NCI-H2029 (cell line): ENCODE data around the gene PLA2G12B.
"Not testable (repeated sequence)": the region's sequence is repeated elsewhere in the genome, so short reads cannot be mapped to it uniquely, and the experiment has no call there.

Experiments used
- DNase-seq: peaks from one replicate; lab custom pipeline; 2025; lab: John Stamatoyannopoulos, UW

PLA2G12B gene, protein sequence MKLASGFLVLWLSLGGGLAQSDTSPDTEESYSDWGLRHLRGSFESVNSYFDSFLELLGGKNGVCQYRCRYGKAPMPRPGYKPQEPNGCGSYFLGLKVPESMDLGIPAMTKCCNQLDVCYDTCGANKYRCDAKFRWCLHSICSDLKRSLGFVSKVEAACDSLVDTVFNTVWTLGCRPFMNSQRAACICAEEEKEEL

DNA sequence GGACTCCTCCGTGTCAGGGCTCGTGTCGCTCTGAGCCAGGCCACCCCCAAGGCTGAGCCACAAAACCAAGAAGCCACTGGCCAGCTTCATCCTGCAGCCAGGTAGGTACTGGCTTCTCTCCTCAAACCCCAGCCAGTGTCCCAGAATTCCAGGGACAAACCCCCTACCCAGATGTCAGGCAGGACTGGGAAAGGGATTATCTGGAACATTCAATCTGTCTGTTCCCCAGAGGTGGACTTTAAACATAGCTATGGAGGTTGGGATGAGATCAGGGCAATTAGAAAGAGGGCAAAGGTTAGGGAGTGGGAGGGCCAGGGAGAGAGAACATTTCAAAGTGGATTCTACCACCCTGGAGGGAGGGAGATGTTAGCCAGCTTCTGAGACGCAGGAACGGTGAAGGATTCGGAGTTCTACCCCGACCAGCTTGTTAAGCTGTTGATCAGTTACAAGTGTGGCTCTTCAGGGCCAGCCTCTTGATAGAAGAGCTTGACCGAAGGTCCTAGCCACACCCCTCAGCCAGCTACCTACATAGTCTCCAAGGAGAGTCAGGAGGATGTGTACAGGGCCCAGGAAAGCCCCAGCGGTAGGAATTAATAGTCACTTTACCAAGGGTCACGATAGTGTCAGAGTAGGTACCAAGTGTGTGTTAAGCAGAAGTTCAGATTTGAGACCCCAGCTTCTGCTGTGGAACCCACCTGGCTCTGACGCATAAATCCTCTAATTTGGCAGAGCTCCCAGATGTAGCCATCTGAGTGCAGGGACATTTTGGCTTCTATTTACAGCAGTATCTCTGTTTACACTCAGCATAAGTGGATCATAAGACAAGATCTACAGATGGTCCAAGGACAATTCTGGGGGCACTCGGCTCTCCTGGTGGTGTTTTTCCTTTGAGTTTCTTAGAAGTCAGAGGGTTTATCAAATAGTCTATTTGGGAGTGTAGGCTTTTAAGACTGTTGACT, at the start of gene PLA2G12B:
TSS of gene PLA2G12B (minus strand) at position 211 of the 959 bp plus-strand sequence. CDS start at position 90, 121 bp downstream.
- DNase-seq: peak; percentile 62

DNA sequence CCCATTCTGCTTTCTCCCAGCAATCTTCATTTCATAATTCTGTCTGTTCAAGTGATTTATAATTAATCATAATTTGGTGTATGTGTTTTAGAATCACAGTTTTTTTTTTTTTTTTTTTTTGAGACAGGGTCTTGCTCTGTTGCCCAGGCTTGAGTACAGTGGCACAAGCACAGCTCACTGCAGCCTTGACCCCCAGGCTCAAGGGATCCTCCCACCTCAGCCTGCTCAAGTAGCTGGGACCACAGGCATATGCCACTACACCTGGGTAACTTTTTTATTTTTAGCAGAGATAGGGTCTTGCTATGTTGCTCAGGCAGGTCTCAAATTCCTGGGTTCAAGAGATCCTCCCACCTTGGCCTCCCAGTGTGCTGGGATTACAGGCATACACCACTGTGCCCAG, 49.2 kb upstream of the PLA2G12B start:
- DNase-seq: no peak

DNA sequence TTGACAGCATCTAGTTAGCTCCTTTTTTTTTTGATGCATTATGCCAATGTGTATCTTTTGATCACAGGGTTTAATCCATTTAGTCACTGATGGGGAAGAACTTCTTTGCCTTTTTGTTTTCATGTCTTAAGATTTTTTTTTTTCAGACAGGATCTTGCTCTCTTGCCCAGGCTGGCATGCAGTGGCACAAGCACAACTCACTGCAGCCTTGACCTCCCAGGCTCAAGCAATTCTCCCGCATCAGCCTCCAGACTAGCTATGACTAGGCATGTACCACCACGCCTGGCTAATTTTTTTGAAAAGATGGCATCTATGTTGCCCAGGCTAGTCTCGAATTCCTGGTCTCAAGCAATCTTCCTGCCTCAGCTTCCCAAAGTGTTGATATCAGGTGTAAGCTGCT, 46.4 kb upstream of the PLA2G12B start:
- no peak for DNase-seq

DNA sequence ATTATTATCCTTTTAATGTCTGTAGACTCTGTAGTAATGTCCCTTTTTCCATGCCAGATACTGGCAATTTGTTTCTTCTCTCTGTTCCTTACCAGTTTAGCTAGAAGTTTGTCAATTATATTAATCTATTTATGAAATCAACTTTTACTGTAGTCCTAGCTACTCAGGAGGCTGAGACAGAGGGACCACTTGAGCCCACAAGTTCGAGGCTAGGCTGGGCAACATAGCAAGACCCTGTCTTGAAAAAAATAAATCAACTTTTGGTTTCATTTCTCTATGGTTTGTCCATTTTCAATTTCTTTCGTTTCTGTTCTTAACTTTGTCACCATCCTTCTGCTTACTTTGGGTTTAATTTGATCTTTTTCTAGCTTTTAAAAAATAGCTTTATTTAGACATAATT, 42.5 kb upstream of the PLA2G12B start:
- no peak for DNase-seq

DNA sequence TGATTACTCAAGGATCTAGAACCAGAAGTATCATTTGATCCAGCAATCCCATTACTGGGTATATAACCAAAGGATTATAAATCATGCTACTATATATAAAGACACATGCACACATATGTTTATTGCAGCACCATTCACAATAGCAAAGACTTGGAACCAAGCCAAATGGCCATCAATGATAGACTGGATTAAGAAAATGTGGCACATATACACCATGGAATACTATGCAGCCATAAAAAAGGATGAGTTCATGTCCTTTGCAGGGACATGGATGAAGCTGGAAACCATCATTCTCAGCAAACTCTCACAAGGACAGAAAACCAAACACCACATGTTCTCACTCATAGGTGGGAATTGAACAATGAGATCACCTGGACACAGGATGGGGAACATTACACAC, 40.9 kb upstream of the PLA2G12B start:
- not testable (repeated sequence) for DNase-seq

DNA sequence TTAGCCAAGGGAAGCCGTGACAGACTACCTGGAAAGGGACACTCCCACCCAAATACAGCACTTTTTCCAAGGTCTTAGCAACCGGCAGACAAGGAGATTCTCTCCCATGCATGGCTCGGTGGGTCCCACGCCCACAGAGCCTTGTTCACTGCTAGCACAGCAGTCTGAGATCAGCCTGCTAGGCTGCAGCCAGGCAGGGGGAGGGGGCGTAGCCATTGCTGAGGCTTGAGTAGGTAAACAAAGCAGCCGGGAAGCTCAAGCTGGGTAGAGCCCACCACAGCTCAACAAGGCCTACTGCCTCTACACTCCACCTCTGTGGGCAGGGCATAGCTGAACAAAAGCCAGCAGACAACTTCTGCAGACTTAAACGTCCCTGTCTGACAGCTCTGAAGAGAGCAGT, 35.2 kb upstream of the PLA2G12B start:
- DNase-seq: not testable (repeated sequence)

DNA sequence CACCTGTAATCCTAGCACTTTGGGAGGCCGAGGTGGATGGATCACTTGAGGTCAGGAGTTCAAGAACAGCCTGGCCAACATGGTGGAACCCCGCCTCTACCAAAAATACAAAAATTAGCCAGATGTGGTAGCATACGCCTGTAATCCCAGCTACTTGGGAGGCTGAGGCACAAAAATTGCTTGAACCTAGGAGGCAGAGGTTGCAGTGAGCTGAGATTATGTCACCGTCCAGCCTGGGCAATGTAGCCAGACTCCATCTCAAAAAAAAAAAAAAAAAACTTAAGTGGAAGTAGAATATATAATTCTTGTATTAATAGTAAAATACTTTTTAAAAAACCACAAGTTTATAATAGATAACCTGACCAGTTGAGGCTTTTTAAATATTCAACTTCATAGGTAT, 30.0 kb upstream of the PLA2G12B start:
- not testable (repeated sequence) for DNase-seq

DNA sequence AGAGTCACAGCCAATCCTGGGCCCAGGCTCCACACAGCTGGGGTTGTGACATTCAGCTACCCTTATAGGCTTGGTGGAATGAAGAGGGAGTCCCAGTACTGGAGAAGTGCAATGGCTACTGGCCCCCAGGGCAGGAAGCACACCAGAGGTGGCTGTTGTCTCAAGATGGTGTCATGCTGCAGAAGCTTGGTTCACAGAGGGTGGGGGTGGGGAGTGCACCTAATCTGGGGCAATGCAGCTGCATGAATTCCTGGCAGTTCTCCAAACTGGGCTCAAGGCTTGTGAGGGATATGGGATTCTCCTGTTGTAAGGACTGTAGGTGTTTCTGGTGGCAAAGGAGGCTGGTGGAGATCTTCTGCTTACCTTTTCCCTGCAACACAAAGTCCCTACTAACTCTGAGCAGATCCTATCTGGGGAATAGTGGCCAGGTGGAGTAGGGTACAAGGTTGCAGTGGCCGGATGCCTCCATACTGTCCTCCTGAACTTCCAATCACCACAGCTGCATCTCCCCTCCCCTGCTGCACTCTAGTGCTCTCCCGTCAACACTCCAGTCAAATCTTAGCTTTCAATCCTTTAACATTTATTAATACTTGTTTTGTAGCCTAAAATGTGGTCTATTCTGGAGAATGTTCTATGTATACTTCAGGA, 27.4 kb upstream of the PLA2G12B start:
- no peak for DNase-seq

DNA sequence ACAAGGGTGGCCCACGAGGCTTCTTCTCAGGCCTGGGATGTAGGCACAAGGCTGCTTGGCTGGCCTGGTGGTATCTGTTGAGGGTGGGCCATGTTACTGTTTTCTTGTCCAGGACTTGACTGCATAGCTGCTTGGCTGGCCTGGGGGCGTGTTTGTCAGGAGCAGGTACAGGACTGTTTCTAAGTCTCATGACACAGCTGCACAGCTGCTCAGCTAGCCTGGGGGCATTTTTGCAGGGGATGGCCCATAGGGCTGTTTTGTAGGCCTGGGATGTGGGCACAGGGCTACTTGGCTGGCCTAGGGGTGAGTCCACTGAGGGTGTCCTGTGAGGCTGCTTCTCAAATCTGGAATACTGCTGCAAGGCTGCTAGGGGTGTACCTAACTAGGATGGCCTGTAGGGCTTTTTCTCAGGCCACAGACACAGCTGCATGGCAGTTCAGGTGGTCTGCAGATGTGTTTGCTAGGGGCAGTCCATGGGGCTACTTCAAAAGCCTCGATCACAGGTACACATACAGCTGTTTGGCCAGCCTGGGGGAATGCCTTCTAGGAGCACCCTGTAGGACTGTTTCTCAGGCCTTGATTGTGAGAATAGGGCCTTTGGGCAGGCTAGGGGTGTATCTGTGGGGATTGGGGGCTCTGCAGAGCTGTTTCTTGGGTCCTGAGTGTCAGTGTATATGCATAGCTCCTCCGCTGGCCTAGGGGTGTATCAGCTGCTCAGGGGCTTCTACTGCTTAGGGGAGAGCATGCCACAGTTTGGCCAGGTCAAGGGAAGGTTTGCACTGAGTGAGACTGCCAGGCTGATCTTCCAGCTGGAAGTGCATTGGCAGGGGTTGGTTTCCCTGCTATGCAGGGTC, 26.6 kb upstream of the PLA2G12B start:
- no peak for DNase-seq

DNA sequence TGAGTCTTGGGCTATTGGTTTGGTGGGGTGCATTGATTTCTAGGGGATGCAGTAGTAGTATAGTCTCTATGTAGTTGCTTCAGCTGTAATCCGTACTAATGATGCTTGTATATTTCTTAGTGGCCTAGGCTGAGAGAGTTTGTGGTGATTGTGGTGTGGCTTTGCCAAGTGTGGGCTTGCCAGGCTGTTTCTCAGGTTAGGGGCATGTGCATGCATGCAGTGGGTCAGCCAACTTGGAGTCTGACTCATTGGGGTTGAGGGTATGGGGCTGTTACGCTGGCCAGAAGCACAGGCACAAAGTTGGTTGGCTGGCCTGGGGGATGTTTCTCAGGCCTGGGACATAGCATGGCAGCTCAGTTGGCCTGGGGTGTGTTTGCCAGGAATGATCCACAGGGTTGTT, 25.7 kb upstream of the PLA2G12B start:
- no peak for DNase-seq

DNA sequence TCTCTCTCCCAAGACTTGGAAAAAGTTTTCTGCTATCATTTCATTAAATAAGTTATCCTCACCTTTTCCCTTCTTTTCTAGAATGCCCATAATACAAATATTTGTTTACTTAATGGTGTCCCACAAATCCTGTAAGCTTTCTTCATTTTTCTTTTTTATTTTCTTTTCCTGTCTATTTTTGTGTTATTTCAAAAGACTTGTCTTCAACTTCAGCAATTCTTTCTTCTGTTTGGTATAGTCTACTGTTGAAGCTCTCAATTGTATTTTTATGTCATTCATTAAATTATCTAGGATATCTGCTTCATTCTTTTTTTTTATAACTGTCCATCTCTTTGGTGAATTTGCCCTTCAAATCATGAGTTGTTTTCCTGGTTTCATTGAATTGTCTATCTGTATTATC, 25.1 kb upstream of the PLA2G12B start:
- DNase-seq: no peak

DNA sequence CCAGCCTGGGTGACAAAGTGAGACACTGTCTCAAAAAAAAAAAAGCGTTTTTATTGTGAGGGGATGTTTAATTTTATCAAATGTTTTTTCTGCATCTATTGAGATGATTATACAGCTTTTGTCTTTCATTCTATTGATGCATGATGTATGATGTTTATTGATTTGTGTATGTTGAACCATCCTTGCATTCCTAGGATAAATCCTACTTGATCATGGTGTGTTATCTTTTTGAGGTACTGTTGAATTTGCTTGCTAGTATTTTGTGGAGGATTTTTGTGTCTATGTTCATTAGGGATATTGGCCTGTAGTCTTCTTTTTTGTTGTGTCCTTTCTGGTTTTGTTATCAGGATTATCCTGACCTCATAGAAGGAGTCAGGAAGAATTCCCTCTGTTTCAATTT, 22.3 kb upstream of the PLA2G12B start:
- DNase-seq: no peak

DNA sequence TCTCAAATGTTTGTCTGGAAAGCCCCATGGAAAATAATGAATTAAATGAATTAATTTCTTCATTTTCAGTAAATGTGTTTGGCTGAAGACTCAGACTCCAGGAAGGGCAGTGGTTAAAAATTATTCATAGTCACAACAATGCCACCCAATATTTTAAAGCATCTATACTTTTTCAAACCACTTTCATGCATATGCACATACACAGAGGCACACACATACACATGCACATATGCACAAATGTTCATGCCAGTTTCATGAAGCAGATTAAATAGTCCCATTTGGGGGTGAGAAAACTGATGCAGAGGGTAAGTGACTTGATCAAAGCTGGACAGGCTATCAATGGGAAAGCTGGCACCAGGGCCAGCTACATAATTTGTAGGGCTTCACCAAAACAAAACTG, 1.4 kb upstream of the PLA2G12B start:
- DNase-seq: no peak

DNA sequence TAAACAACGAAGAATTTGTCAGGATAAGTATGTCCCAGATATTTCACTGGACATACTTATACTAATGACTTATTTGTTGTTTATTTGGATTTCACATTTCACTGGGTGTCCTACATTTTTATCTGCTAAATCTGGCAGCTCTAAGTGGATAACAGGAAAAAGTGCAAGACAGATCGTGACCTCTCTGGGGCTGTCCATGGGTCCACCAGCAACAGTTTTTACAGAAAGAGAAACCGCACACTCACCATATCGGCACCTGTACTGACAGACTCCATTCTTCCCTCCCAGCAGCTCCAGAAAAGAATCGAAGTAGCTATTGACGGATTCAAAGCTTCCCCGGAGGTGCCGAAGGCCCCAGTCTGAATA, 393 bp downstream of the PLA2G12B start:
- no peak for DNase-seq

DNA sequence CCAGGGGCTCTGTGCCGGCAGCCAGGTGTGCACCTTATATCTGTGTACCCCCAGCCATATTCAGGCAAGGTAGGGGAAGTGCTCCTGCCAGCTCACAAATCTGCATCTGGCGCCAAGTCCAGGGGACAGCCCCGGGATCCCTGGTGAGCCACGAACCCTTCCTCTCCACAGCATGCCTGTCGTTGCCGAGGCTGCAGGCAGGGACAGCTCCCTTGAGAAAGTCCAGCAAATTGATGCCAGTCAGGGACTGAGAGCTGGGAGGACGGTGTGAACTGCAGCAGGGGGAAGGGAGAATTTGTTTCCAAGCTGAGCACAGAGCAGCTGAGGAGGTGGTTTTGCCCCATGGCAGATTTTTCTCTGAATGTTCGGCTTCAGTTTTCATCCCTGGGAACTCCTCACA, 919 bp downstream of the PLA2G12B start:
- DNase-seq: no peak

DNA sequence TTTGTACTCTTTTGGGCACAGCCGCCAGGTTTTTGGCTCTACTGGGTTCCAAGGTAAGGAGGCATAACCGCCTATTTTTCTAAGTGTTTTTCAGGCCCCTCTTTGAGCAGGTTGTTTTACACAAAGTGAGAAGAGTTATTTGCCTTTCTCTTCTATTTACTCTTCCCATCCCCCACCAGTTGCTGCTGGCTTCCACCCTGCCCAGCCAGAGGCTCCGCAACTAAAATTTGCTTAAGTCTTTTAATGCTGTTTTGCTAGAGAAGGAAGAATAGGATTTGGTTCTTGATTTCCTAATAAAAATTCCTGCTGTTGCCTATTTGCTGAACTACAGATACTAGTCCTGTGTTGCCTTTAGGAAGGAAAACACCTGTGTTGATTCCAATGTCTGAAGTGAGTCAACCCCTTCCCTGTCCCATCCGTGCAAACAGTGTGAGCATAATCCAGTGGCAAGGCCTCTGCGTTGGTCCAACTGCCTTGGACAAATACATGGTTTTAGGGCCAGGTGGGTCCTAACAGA, 1.9 kb downstream of the PLA2G12B start:
- DNase-seq: peak; percentile 9

DNA sequence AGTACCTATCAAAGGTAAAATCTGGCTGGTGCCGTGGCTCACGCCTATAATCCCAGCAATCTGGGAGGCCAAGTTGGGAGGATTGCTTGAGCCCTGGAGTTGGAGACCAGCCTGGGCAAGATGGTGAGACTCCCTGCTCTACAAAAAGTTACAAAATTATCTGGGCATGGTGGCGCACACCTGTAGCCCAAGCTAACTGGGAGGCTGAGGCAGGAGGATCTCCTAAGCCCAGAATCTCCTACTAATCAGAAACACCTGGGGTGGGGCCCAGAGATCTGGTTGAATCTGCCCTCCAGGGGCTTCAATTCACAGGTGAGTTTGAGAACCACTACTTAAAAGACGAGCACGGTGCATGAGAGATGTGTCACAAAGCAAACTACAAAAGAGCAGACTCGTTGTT, 2.4 kb downstream of the PLA2G12B start:
- DNase-seq: no peak

DNA sequence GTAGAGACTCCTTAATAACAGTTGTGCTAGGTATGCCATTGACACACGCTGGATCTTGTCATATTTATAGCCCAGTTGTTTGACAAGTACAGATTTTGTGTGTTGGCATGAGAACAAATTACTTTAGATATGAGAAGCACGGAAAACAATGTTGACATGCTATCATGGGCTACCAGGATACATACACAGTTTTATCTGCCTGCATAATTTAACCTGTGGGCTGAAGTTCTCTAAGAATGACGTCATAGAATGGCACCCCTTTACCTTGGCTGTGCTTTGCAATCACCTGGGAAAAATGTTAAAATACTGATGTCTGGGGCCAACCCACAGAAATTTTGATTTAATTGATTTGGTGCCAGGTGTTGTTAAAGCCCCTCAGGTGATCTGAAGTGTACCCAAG, 2.8 kb downstream of the PLA2G12B start:
- no peak for DNase-seq

DNA sequence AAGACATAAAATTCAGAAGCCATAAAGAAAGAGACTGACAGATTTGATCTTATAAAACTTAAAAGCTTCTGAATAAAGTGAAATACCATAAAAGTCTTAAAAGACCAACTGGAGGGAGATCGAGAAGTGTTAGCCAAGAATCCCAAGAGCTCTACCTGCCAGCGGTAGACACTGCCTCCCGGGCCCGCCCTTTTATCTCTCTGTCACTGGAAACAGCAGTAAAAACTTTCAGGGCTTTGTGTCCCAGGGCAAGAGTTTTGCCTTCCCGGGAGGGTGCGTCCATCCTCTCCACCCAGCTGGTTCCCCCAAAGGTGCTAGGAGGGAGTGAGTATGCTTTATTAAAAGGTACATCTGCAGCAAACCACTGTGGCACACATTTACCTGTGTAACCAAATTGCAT, 5.8 kb downstream of the PLA2G12B start:
- no peak for DNase-seq

DNA sequence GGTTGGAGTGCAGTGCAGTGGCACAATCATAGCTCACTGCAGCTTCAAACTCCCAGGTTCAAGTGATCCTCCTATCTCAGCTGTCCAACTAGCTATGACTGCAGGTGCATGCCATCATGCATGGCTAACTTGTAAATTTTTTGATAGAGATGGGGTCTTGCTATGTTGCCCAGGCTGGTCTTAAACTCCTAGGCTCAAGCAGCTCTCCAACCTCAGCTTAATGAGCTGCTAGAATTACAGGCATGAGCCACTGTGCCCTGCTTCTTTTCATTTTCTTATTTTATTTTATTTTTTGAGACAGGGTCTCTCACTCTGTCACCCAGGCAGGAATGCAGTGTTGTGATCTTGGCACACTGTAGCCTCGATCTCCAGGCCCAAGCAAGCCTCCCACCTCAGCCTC, 7.6 kb downstream of the PLA2G12B start:
- no peak for DNase-seq

DNA sequence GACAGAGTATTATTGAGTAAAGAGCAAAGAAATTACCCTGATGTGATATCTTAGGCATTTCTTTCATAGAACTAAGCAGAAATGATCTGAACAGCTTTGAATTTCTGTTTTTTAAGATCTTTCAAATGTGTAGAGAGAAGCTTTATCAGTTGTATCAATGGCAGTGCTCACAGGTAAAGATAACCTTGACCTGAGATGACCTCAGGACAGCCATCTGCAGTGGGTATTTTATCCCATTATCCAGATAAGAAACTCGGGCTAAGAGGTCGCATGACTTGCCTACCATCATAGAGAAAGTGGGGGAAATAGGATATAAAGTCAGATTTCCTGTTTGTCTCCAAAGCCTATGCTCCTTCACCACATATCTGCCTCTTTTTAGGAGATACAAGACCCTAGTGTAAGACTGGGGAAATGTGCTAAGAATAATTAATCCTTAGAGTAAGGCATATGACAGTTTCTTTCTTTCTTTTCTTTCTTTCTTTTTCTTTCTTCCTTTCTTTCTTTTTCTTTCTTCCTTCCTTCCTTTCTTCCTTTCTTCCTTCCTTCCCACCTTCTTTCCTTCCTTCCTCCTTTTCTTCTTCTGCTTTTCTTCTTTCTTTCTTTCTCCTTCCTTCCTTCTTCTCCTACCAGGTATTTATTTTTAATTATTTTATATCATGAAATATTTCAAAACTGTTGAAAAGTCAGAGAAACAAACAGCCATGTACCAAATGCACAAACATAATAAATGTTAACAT, 10.9 kb downstream of the PLA2G12B start:
- no peak for DNase-seq
